Activated CD8-positive, alpha-beta T cell treated with anti-CD3 and anti-CD28 coated beads for 36 hours (primary cell): ENCODE results near the gene GPBP1. TPM values are rescaled to one million over a fixed set of nuclear protein-coding genes. Genes with fewer than 3 reads are reported as not detected.
A peak's percentile ranks its signal among the peaks of the same experiment; 100 is the strongest.

Experiments used
- ATAC-seq: fragments of 200-7000 bp; cut with Tn5 transposase; one replicate; pipeline ENCODE4 v1.10.0; 2021; ENCODE audit warnings: mild to moderate bottlenecking, moderate library complexity
- CTCF ChIA-PET: fragments of 350-600 bp; sonication (Branson Sonifier 250); formaldehyde crosslinking; loops from one replicate; lab custom pipeline; 2021; ENCODE audit warnings: antibody characterized with exemption; lab: Charles Lee
- POLR2A ChIA-PET: fragments of 350-600 bp; sonication (Branson Sonifier 250); formaldehyde crosslinking; loops from one replicate; lab custom pipeline; 2021; ENCODE audit warnings: antibody characterized with exemption; lab: Charles Lee
- DNase-seq: peaks from one replicate; pipeline ENCODE4 v3.0.0-alpha.2; 2020
- H3K27ac Mint-ChIP-seq: one replicate; pipeline ENCODE4 v1.8.0; 2021; ENCODE audit warnings: mild to moderate bottlenecking, mixed read lengths
- H3K27me3 Mint-ChIP-seq: one replicate; pipeline ENCODE4 v1.8.0; 2021; ENCODE audit warnings: mixed read lengths
- H3K36me3 Mint-ChIP-seq: one replicate; pipeline ENCODE4 v1.8.0; 2021; ENCODE audit warnings: low read depth, mixed read lengths
- H3K4me1 Mint-ChIP-seq: one replicate; pipeline ENCODE4 v1.8.0; 2021; ENCODE audit warnings: low read depth, mixed read lengths
- H3K4me3 Mint-ChIP-seq: one replicate; pipeline ENCODE4 v1.8.0; 2021; ENCODE audit warnings: mild to moderate bottlenecking, moderate library complexity, mixed read lengths
- H3K9me3 Mint-ChIP-seq: one replicate; pipeline ENCODE4 v1.8.0; 2021; ENCODE audit warnings: mixed read lengths
- intact Hi-C: fragments of 100-400 bp; cut with micrococcal nuclease; formaldehyde crosslinking; loops from one replicate; pipeline ENCODE4 v1.10.0; 2022
- total RNA-seq, 2 experiments: library from RNA; stranded (reverse); gene quantifications; one replicate each; pipeline ENCODE4 v1.2.3, GENCODE V29; 2021
- TF ChIP-seq, protein P1 (sequence below): fragments of 200-600 bp; IDR thresholded peaks from one replicate; pipeline ENCODE4 v1.8.0; 2022; ENCODE audit warnings: antibody characterized with exemption, mild to moderate bottlenecking

Gene GPBP1
- total RNA-seq, 2 experiments from 2014 or later = 87.9 to 88.5 TPM

DNA sequence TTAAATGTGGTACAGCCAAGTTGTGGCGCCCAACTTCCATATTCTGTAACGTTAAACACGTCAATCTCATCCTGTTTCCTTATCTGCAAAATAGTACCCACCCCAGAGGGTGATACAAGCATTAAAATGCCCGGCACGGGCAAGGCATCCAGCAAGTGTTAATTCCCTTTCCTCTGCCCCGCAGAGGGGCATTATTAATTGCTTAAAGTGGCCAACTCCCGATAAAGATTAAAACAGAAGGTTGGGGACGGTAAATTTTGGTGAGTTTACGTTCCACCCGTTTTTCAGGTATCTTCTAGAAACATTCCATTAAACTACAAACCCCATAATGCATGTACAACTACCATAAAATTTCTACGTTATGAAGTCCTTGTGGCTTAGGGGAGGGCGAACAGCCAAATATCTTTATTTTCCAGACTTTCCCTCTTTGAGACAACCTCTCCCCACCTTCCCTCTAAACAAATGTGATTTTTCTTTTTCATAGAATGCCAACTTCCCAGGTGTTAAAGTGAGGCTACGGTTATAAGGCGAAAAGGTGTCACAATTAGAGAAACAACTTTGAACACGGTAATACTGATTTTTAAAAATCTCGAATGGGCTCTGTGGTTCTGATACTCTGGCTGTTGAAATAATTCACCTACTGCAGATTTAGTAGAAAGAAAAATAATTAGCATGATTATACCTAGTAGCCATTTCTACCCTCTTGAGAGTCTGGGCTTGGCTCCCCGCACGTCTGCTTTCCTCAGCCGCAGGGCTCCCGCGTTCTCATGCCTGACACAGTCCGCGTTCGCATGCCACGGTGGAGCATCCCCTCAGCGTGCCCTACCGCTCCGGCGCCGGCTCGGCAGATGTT, 1.2 kb upstream of the GPBP1 start:
- intact Hi-C loops = loop anchor here (5.0 kb wide), 1 partner anchor 355 kb away; the partner anchor contains the start of gene MAP3K1
- CTCF ChIA-PET = interaction anchor here (0.9 to 1.7 kb wide), 3 partner anchors 34 to 59 kb away, joined by 4 to 7 read pairs (median 6); no protein-coding TSS in a partner anchor

DNA sequence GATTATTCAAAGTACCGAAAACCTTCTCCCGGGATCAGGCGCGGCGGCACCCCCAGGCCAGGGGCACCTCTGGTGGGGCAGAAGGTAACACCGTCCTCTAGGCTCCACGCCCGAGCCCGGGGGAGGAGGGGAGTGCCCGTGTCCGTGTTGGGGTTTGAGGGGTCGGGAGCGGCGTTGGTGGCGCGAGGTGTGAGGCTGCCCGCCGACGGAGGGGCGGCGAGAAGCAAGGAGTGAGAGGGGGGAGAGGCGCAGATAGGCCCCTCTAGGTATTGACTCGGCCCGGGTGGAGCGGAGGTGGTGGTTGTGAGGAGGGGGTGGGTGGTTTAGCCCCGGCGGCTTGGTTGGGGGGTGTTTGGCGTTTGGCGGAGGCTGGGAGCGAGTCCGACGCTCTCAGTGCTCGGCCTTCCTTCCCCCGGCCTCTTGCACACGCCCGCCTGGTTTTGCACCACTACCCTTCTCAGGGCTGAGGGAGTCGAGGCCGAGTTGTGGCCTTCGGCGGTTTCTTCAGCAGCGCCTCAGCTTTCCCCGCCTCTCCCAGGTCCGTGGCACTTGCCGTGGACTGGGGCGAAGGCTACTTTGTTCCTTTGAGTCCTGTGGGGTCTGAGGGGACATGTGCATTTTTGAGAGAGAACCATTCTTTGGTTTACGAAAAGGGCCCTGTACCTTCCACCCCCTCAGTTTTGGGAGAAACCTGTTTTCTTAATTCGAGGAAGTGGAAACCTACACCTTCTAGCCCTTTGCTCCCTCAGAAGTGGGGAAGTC, 450 bp downstream of the GPBP1 start:
- Mint-ChIP-seq H3K9me3 (no peaks in the 10 kb centered on the region), H3K4me1 (peaks cover 19% of the 10 kb centered on the region), H3K27me3 (no peaks in the 10 kb centered on the region), H3K27ac (peak overlapping the region; percentile 95), H3K4me3 (peak overlapping the region; percentile 88), H3K36me3 (peaks cover 44% of the 10 kb centered on the region)
- ChIA-PET CTCF (interaction anchor here (1.0 to 1.7 kb wide), 2 partner anchors 36 to 45 kb away, joined by 6 to 7 read pairs; no protein-coding TSS in a partner anchor), POLR2A (interaction anchor here (1.3 to 1.8 kb wide), 3 partner anchors 16 to 264 kb away, joined by 3 to 7 read pairs (median 4); no protein-coding TSS in a partner anchor)
- DNase-seq = peak; percentile 55
- intact Hi-C loops = loop anchor here (2.0 to 5.0 kb wide), 2 partner anchors 46 to 357 kb away; partner anchors contain the start of gene MAP3K1
- peak; percentile 2 for ATAC-seq
- TF ChIP-seq, protein P1, sequence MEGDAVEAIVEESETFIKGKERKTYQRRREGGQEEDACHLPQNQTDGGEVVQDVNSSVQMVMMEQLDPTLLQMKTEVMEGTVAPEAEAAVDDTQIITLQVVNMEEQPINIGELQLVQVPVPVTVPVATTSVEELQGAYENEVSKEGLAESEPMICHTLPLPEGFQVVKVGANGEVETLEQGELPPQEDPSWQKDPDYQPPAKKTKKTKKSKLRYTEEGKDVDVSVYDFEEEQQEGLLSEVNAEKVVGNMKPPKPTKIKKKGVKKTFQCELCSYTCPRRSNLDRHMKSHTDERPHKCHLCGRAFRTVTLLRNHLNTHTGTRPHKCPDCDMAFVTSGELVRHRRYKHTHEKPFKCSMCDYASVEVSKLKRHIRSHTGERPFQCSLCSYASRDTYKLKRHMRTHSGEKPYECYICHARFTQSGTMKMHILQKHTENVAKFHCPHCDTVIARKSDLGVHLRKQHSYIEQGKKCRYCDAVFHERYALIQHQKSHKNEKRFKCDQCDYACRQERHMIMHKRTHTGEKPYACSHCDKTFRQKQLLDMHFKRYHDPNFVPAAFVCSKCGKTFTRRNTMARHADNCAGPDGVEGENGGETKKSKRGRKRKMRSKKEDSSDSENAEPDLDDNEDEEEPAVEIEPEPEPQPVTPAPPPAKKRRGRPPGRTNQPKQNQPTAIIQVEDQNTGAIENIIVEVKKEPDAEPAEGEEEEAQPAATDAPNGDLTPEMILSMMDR = no peak

More for the DNA sequence above, 1.2 kb upstream of the GPBP1 start:
- H3K27me3 Mint-ChIP-seq = no peaks in the 10 kb centered on the region
- peaks cover 29% of the 10 kb centered on the region for H3K36me3 Mint-ChIP-seq
- H3K9me3 Mint-ChIP-seq = no peaks in the 10 kb centered on the region
- peak overlapping the region; percentile 88 for H3K4me3 Mint-ChIP-seq
- no peak for ATAC-seq
- peak; percentile 36 for DNase-seq
- POLR2A ChIA-PET = interaction anchor here (0.6 to 1.8 kb wide), 5 partner anchors 18 to 263 kb away, joined by 3 to 7 read pairs (median 4); no protein-coding TSS in a partner anchor
- H3K27ac Mint-ChIP-seq = peak overlapping the region; percentile 95
- TF ChIP-seq, protein P1 = no peak
- H3K4me1 Mint-ChIP-seq = peaks cover 9% of the 10 kb centered on the region

DNA sequence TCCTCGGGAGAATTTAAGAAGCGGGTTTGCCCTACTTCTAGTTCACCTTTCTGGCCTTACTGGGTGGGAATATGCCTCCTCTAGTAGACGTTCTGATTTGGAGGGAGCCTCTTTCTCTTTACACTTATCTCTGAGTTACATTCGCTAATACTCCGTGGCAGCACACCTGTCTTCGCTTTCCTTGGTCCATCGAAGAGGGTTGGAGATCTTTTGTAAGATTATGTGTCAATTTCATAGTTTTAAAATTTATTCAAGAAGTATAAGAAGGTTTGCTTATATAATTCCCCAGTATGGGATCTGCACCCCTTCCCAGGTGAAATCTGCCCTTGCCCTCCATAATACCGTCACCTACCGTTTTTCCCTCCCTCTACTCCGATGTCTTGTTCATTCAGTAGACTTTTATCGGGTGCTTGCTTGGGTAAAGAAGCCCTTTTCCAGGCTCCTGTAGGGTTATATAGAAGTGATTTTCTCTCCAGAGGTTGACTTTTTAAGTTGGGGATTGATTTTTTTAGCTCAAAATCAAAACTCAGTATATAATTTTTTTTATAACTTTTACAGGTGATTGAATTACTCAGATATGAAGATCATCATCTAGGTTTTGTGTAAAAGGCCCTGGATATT, 1.1 kb downstream of the GPBP1 start:
- DNase-seq = no peak
- Mint-ChIP-seq H3K4me3 (peak overlapping the region; percentile 88), H3K27me3 (no peaks in the 10 kb centered on the region), H3K36me3 (peaks cover 51% of the 10 kb centered on the region), H3K27ac (peak overlapping the region; percentile 95), H3K9me3 (no peaks in the 10 kb centered on the region), H3K4me1 (peaks cover 26% of the 10 kb centered on the region)
- intact Hi-C loops = loop anchor here (2.0 to 5.0 kb wide), 2 partner anchors 46 to 358 kb away; partner anchors contain the start of gene MAP3K1
- CTCF ChIA-PET = interaction anchor here (1.3 to 1.8 kb wide), 3 partner anchors 17 to 264 kb away, joined by 3 to 6 read pairs (median 4); no protein-coding TSS in a partner anchor
- TF ChIP-seq, protein P1 = no peak
- POLR2A ChIA-PET = interaction anchor here (1.2 to 2.5 kb wide), 3 partner anchors 17 to 264 kb away, joined by 3 to 17 read pairs (median 3); no protein-coding TSS in a partner anchor
- ATAC-seq = no peak

DNA sequence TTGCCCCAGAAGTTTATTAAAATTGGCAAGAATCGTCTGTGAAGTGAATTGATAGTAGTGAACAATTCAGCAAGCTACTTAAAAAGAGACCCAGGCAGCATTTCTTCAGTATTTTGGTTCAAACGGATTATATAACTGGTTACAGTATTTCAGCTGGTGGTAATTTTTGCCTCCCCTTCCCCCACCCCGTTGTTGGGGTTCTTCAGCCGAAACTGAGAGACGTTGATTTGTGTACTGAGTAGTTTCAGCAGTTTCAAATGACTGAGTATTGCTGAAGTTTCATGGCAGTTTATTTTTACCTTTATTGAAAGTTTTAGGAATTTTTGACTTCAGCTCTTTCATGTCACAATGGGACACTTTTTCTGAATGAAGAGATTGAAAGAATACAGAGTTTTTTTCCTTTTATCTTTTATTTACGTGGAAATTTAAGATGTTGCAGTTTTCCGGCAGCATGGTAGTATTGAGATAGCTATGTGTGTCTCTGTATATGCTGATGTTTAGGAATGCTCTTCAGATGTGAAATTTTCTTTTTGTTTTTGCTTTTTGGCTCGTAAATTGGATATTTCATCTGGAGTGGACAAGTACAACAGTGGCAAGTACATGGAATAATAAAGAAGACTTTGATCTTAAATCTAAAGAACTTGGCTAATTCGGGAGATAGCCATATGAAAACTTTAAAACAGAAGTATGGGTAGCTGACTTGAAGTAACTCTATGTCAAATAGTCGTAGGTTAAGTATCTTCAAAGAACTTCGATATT, 1.9 kb downstream of the GPBP1 start:
- ChIA-PET CTCF (interaction anchor here (0.9 to 1.8 kb wide), 7 partner anchors 16 to 265 kb away, joined by 3 to 6 read pairs (median 3); no protein-coding TSS in a partner anchor), POLR2A (interaction anchor here (0.6 to 2.5 kb wide), 3 partner anchors 16 to 1135 kb away, joined by 3 to 17 read pairs (median 3); no protein-coding TSS in a partner anchor)
- peaks cover 32% of the 10 kb centered on the region for H3K4me1 Mint-ChIP-seq
- peak overlapping the region; percentile 95 for H3K27ac Mint-ChIP-seq
- peak; percentile 75 for DNase-seq
- H3K27me3 Mint-ChIP-seq = no peaks in the 10 kb centered on the region
- intact Hi-C loops = loop anchor here (2.0 kb wide), 1 partner anchor 45 kb away; no protein-coding TSS in a partner anchor
- ATAC-seq = no peak
- H3K4me3 Mint-ChIP-seq = peak overlapping the region; percentile 88
- TF ChIP-seq, protein P1 = no peak
- no peaks in the 10 kb centered on the region for H3K9me3 Mint-ChIP-seq
- peaks cover 57% of the 10 kb centered on the region for H3K36me3 Mint-ChIP-seq
